ENCODE measurements around the gene LOXHD1. TPM values are rescaled to one million over a fixed set of nuclear protein-coding genes. Genes with fewer than 3 reads are reported as not detected.

LOXHD1 gene
- total RNA-seq, 1 experiment from 2014 or later = not detected

DNA sequence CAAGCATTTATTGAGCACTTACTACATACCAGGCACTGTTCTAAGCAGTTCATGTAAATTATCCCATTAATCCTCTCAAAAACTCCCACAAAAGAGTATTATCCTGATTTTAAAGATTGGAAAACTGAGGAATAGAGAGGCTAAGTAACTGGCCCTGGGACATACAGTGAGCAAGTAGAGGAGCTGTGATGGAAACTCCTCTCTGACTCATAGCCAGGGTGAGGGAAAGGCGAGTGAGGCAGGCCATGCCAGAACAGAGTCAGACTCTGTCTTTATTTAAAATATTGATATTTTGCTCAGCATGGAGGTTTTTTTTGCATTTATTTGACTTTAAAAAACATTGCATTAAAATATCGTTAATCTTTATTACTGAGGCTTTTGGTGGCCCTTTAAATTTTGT is 208.0 kb downstream of the LOXHD1 start:
- DNase-seq (ENCODE audit: low read depth) = no peak

DNA sequence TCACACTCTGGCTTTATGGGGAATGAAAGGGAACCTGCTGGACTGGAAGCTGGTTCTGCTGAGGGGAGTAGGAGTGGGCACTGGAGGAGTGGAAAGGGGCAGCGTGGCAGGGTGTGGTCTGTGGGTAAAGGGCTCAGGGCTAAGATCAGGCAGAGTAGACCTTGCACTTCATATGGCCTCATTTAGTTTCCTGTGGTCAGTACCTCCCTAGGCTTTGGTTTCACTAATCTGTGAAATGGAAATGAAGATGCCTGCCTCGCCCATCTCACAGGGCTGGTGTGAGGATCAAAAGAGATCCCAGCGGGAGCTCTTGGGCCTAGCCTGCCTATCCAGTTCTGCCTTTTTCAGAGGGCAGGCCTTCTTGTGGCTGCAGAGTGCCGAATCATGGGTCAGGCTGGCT is 208.7 kb downstream of the LOXHD1 start:
- no peak for DNase-seq (ENCODE audit: low read depth)

DNA sequence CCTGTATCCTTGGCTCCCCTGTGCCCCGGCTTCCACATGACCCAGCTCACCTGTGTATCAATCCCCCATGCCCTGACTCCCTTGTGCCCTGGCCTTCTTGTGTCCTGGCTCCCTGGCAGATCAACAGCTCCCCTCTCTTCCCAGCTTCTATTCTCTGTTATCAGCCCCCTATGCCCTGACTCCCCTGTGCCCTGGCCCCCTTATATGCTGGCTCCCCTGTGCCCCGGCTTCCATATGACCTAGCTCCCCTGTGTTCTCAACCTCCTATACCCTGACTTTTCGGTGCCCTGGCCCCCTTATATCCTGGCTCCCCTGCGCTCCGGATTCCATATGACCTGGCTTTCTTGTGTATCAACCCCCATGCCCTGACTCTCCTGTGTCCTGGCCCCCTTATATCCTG is 209.2 kb downstream of the LOXHD1 start:
- DNase-seq (ENCODE audit: low read depth) = no peak

DNA sequence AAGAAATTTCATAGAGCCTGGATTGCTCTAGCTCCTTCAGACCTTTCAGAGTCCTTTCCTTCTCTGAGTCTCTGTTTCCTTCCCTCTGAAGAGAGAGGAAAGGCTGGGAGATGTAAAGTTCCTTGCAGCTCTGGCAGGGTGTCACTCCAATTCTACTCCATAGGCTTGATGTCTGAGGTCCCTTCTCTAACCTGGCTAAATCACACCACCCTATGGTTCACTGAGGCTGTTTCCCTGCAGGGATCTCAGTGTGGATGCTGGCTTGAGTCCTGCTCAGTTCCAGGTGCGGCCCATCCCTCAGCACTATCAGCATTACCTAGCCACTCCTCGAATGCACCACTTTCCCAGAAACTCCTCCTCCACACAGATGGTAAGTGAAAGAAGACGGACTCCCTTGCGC is 209.7 kb downstream of the LOXHD1 start:
- no peak for DNase-seq (ENCODE audit: low read depth)

DNA sequence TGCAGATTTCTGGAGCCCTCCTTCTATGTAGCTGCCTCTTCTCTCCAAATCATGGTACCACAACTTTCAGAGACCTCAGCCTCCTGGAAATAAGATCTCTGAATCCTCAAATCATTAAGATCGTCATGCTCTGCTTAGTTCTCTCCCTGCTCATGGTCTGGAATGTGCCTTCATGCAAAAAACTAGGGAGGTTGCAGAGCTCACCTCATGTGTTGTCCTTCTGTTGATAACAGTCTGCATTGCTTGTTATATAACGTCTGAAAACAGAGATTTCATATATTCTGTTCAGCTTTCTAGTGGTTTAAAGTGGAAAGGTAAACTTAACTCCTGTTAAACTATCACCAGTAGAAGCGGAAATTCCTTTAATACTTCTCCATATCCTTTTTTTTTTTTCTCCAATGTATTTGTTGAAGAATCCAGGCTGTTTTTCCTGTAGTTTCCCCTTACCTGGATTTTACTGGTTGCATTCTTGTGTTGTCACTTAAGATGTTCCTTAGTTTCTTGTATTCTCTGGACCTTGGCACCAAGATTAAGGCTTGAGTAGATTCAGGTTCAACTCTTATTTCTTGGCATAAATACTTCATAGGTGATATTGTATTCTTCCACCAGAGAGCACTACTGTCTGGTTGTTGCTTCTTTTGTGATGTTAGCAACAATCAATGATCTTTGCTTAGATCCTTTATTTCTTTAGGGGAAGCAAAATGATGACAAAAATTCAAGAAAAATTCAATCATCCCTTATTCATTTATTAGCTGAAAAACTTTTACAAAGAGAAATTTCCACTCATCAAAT is 211.3 kb downstream of the LOXHD1 start:
- DNase-seq (ENCODE audit: low read depth) = no peak

DNA sequence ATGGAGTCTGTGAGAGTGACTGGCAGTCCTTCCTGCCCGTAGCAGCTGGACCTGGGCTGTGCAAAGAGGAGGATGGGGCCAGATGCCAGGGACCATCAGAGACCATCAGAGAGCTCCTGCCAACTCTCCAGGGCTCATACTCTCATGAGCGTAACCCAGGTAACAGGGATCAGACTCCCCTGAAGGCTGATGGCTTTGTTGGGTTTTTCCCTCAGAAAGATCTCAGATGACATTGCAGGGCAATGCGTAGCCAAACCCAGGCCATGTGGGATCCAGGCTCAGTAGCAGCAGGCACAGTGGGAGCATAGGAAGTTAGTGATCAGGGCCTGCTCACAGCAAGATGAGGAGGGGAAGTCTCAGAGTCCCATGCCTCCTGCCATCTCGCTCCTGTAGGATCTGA is 218.0 kb downstream of the LOXHD1 start:
- no peak for DNase-seq (ENCODE audit: low read depth)

DNA sequence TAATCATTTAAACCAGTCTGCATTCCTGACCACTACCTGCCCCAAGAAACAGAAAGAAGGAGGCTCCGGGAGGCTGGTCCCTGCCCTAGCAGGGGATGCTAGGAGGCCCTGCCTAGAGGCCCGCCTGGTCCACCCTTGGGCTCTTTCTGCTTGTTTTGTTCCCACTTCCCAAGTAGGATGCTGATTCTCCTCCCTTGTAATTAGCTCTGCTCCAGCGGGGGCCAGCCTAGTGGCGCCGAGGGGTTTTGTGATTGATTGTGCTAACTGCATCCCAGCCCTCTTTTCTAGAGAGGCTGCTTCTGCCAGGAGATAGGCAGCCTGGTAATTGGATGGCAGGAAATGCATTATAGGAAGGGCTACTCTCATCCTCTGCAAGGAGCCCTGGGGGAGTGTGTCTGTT is 220.0 kb downstream of the LOXHD1 start:
- DNase-seq (ENCODE audit: low read depth) = no peak

DNA sequence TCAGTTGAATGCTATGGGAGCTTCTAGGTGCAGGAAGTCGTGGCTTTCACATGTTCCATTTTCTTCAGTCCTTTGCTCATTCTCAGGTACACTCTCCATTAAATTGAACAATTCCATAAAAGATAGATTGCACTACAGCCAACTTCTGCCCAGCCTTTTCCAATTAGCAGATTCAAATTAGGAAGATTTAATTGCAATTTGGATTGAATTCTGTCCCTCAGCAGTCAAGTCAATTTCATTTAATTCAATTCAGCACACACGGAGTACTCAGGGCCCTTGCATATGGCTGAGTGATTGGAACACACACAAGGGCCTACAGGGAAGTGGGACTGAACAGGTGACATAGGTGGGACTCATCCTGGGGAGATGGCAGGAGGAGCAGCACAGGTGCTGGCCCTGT is 220.4 kb downstream of the LOXHD1 start:
- no peak for DNase-seq (ENCODE audit: low read depth)

DNA sequence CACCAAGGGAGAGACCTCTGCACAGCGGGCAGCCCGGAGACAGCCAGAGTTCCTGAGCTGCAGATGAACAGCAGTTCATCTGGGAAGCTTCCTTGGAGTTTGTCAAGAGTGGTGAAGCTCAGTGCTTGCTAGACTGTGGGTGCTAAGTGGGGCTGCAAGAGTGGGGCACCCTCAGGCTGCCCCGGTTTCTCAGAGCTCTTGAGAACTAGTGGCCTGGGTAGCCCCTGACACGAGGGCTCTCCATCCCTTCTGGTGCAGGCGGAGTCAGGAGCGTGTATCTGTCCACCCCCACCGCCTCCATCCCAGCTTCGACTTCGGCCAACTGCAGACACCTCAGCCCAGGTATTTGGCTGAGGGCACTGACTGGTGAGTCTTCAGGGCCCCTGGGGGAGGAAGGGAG is 222.0 kb downstream of the LOXHD1 start:
- no peak for DNase-seq (ENCODE audit: low read depth)

DNA sequence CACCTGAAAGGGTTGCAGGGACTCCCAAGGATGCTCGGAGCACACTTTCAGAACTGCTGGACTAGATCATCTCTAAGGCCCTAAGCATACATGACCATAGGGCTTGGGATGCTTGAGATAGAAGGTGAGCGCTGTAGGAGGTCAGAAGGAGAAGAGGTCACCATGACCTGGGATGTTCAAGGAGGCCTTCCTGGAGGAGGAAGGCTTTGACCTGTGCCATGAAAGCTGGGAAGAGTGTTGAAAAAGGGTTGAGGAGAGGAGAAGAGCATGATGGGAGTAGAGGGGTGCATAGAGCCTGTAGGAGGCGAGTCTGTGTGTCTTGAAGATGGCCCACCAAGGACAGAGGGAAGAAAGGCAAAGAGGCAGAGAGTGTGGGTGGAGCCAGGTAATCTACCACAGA is 222.4 kb downstream of the LOXHD1 start:
- no peak for DNase-seq (ENCODE audit: low read depth)

DNA sequence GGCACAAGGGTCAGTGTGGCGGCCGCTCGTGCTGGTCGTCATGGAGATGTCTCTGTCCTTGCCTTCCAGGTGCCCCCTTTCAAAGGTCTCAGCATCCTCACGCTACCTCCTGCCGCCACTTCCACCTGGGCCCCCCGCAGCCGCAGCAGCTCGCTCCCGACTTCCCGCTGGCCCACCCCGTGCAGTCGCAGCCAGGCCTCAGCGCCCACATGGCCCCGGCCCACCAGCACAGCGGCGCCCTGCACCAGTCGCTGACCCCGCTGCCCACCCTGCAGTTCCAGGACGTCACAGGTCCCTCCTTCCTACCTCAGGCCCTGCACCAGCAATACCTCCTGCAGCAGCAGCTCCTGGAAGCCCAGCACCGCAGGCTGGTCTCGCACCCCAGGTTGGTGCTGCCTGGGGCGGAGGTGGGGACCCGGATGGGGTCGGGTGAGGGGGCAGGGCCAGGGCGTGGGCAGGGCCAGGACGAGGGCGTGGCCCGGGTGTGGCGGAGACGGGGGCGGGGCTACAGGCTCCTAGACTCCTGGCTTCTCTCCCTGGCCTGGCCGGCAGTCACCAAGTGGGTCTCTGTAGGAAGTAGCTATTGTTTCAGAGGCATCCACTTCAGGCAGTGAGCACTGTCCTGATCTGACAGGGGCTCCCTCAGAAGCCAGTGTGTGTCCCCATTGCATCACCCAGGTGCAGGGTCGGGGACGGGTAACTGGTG is 223.7 kb downstream of the LOXHD1 start:
- no peak for DNase-seq (ENCODE audit: low read depth)

DNA sequence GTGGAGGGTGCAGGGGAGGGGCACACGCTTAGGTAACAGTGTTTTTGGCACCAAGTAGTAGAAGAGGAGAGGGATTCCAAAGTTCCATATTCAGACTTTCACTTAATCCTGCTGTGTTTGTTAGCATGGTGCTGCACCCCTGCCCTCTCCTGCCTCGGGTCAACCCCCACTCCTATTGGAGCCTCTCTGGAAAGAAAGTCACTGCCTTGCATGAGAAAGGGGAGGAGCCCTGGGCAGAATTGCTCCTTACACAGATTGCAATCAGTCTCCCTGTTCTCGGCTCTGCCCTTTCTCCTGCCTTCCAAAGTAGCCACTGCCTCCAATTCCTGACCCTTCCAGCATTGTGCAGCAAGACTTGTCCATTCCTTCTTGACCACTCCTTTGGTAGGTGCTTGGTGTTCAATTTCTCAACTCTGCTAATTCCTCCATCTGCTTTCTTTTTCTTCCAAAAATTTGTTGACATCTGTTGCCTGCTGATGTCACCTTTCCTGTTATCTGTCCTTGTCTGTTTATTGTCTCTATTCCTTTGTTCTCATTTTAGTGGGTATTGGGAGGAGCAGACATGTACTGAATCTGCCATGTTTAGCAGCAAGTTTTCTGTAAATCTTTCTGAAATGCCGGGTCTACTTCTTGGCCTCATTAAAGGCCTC is 225.4 kb downstream of the LOXHD1 start:
- no peak for DNase-seq (ENCODE audit: low read depth)

DNA sequence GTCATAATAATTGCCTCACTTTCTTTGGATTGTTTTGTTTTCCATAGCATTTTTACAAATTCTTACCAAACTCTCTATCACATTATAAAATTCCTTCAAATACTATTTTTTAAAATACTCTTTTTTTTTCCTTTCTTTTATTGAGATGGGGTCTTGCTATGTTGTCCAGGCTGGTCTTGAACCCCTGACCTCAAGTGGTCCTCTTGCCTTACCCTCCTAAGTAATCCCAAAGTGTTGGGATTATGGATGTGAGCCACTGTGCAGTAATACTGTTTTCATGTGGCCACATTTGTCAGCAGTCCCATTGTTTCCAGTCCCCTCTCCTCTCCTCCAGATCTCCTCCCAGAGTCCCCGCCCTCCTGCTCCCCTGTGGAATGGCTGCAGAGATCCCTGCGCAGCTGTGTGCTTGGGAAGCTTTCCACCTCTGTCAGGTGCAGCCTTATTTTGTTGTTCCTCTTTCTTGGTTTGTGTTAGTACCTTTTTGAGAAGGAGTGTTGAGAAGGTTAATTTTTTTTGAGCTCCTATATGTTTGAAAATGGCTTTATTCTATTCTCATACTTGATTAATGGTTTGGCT is 227.3 kb downstream of the LOXHD1 start:
- DNase-seq (ENCODE audit: low read depth) = no peak

DNA sequence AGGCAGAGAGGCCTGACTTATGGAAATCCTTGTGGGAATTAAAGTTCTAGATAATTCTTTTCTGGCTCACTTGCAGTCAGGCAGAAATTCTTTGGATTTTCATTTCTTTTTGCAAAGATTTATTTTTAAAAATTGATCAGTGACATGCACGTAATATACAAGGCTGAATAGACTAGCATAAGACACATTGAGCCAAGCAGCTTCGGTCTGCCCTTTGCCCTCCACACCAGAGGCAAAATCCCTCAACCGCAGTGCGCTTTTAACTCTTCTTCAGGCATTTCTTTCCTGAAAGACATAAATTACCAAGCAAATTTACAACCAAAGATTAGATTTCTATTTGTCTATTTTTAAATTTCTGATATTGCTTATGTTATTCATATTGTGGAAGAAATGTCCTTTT is 227.9 kb downstream of the LOXHD1 start:
- DNase-seq (ENCODE audit: low read depth) = no peak

DNA sequence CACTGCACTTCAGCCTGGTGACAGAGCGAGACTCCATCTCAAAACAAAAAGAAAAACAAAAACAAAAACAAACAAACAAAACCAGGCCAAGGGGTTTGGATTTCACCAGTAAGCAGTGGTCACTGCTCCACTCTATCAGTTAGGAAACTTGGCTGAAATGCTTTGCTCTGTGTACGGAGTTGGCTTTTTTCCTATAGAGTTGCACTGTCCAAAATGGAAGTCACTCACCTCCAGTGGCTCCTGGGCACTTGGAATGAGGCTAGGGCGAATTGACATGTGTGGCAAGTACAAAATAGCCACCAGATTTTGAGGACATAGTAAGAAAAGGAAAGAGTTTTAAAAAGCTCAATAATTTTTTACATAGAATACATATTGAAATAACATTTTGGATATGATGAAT is 228.7 kb downstream of the LOXHD1 start:
- no peak for DNase-seq (ENCODE audit: low read depth)

DNA sequence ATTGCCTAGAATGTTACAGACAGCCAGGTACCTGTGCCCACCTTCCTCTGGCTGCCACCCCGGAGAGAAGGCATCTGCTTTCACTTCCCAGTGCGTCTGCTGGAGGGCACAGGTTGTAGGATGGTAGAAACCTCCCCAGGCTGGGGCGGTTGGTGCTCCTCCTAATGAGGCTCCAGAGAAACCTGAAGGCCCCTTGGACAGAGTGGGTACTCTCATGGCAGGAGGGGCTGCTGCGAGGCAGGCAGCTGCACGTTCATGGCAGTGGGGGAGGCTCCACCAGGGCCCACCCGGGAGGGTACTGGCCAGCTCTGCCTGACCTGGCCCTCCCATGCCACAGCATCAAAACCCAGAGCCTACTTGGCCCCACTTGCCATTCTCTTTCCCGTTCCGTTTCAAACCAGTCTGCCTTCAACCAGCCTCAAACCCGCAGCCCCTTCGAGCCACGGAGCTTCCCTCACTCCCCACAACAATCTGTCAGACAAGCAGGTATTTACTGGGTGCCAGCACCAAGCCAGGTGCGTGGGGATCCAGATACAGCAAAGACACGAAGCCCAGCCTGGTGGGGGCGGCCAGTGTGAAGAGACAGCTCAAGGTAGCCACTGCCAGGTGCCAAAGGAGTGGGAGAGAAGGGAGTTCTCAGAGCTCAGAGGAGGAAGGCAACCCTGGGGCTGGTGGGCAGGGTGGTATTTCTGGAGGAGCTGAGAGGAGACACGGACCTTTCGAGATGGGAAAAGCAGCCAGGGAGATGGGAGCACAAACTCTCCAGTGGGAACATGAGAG is 229.6 kb downstream of the LOXHD1 start:
- no peak for DNase-seq (ENCODE audit: low read depth)

Other genes with a start within 250 kb of the LOXHD1 start
- gene ST8SIA5, start 99.8 kb upstream of the LOXHD1 start, total RNA-seq (2014; rRNA removed) = 1.2 and 2.8 TPM in 2 replicates

Measured in LHCN-M2 (cell line).